KOPT-K1 (cell line): ENCODE data around the gene CAMK2B.

Experiments used
- H3K27ac ChIP-seq: fragments of 200-600 bp; sonication (generic); 2 replicates; pipeline ENCODE4 v1.5.1; 2016; ENCODE audit warnings: antibody characterized with exemption, mild to moderate bottlenecking, low read depth, low read length; ENCODE audit not compliant: poor library complexity, severe bottlenecking
- H3K36me3 ChIP-seq: fragments of 200-600 bp; sonication (generic); 2 replicates; pipeline ENCODE4 v1.5.1; 2017; ENCODE audit warnings: antibody characterized with exemption, mild to moderate bottlenecking, low read length, moderate library complexity; ENCODE audit not compliant: insufficient read depth
- H3K9me3 ChIP-seq: fragments of 200-600 bp; sonication (generic); 2 replicates; pipeline ENCODE4 v1.5.1; 2017; ENCODE audit warnings: antibody characterized with exemption, low read length, mild to moderate bottlenecking; ENCODE audit not compliant: insufficient read depth, poor library complexity, severe bottlenecking

Gene CAMK2B

GRCh38 chr7:44235066-44235465, 90.3 kb downstream of the CAMK2B start:
- H3K9me3 ChIP-seq, result no peaks in the 10 kb centered on the region
- H3K36me3 ChIP-seq, result no peaks in the 10 kb centered on the region
- H3K27ac ChIP-seq, result no peak overlapping the region

- H3K27ac ChIP-seq, result no peak overlapping the region
- no peaks in the 10 kb centered on the region for H3K36me3 ChIP-seq
- H3K9me3 ChIP-seq, result no peaks in the 10 kb centered on the region
Observed at GRCh38 chr7:44232901-44233715, 92.3 kb downstream of the CAMK2B start.

- H3K9me3 ChIP-seq, result no peaks in the 10 kb centered on the region
- H3K27ac ChIP-seq, result no peak overlapping the region
- no peaks in the 10 kb centered on the region for H3K36me3 ChIP-seq
Observed at GRCh38 chr7:44232396-44232795, 93.0 kb downstream of the CAMK2B start.

GRCh38 chr7:44231088-44231487, 94.3 kb downstream of the CAMK2B start:
- Histone ChIP-seq H3K27ac (no peak overlapping the region), H3K9me3 (no peaks in the 10 kb centered on the region)

GRCh38 chr7:44230286-44230685, 95.1 kb downstream of the CAMK2B start:
- no peaks in the 10 kb centered on the region for H3K9me3 ChIP-seq
- no peaks in the 10 kb centered on the region for H3K36me3 ChIP-seq
- H3K27ac ChIP-seq, result no peak overlapping the region

More at GRCh38 chr7:44231088-44231487, 94.3 kb downstream of the CAMK2B start:
- H3K36me3 ChIP-seq, result no peaks in the 10 kb centered on the region

GRCh38 chr7:44229546-44230105, 95.8 kb downstream of the CAMK2B start:
- Histone ChIP-seq H3K9me3 (no peaks in the 10 kb centered on the region), H3K36me3 (no peaks in the 10 kb centered on the region), H3K27ac (no peak overlapping the region)

GRCh38 chr7:44228571-44229350, 96.6 kb downstream of the CAMK2B start:
- Histone ChIP-seq H3K27ac (no peak overlapping the region), H3K9me3 (no peaks in the 10 kb centered on the region), H3K36me3 (no peaks in the 10 kb centered on the region)

- H3K9me3 ChIP-seq, result no peaks in the 10 kb centered on the region
- H3K36me3 ChIP-seq, result no peaks in the 10 kb centered on the region
- no peak overlapping the region for H3K27ac ChIP-seq
Observed at GRCh38 chr7:44227911-44228310, 97.5 kb downstream of the CAMK2B start.

- Histone ChIP-seq H3K27ac (no peak overlapping the region), H3K9me3 (no peaks in the 10 kb centered on the region), H3K36me3 (no peaks in the 10 kb centered on the region)
Observed at GRCh38 chr7:44226396-44226753, 99.0 kb downstream of the CAMK2B start.

GRCh38 chr7:44225566-44226395, 99.6 kb downstream of the CAMK2B start:
- Histone ChIP-seq H3K27ac (no peak overlapping the region), H3K36me3 (no peaks in the 10 kb centered on the region), H3K9me3 (no peaks in the 10 kb centered on the region)

GRCh38 chr7:44224974-44225565, 100.3 kb downstream of the CAMK2B start:
- H3K27ac ChIP-seq, result no peak overlapping the region
- H3K9me3 ChIP-seq, result no peaks in the 10 kb centered on the region
- H3K36me3 ChIP-seq, result no peaks in the 10 kb centered on the region

- Histone ChIP-seq H3K27ac (no peak overlapping the region), H3K9me3 (no peaks in the 10 kb centered on the region), H3K36me3 (no peaks in the 10 kb centered on the region)
Observed at GRCh38 chr7:44224080-44224973, 101.1 kb downstream of the CAMK2B start.

GRCh38 chr7:44223362-44224079, 101.9 kb downstream of the CAMK2B start:
- Histone ChIP-seq H3K27ac (no peak overlapping the region), H3K9me3 (no peaks in the 10 kb centered on the region), H3K36me3 (no peaks in the 10 kb centered on the region)
